ENCODE data around the gene KRTAP27-1. TPM values are rescaled to one million over a fixed set of nuclear protein-coding genes. Genes with fewer than 3 reads are reported as not detected.

The KRTAP27-1 gene, protein sequence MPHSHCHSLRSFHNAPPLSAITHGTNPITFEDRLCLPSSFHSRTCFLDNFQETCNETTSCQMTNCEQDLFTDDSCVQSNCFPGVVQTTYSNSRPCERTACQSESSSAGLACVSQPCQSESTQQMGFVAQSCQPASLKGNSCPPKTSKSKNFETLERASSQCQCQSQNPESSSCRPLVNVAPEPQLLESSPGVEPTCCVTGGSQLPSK
- total RNA-seq, result not detected
- long read RNA-seq, result 0 reads

DNA sequence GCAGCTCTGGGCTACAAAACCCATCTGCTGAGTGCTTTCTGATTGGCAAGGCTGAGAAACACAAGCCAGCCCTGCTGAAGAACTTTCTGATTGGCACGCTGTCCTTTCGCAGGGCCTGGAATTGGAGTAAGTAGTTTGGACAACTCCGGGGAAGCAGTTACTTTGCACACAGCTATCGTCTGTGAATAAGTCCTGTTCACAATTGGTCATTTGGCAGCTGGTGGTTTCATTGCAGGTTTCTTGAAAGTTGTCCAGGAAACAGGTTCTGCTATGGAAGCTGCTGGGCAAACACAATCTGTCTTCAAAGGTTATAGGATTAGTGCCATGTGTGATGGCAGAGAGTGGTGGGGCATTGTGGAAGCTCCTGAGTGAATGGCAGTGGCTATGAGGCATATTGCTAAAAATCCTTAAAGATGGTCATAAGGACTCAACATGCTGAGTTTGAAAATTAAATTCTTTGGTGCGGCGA, at the start of gene KRTAP27-1:
Gene KRTAP27-1, minus strand, starts transcription at position 419 of the 469 bp plus-strand sequence. Its CDS starts 26 bp downstream, at position 393.
- ATAC-seq, result no peak
- Histone ChIP-seq H3K36me3 (no peaks in the 10 kb centered on the region), H3K27me3 (no peaks in the 10 kb centered on the region), H3K4me1 (no peaks in the 10 kb centered on the region), H3K27ac (no peak within 1 kb of the TSS), H3K4me3 (no peak within 1 kb of the TSS), H3K9me3 (no peaks in the 10 kb centered on the region)
- WGBS (ENCODE audit: insufficient coverage, low coverage, low lambda C conversion rate, missing lambda C conversion rate), result 44% methylated on average over 5 of the region's 6 CpGs
- no peak for DNase-seq
- intact Hi-C loops (cut with DNase I), result no loop called here
- no peak for TF ChIP-seq POLR2A (IDR thresholded peaks at IDR 0.05)
- TF ChIP-seq, protein P1, sequence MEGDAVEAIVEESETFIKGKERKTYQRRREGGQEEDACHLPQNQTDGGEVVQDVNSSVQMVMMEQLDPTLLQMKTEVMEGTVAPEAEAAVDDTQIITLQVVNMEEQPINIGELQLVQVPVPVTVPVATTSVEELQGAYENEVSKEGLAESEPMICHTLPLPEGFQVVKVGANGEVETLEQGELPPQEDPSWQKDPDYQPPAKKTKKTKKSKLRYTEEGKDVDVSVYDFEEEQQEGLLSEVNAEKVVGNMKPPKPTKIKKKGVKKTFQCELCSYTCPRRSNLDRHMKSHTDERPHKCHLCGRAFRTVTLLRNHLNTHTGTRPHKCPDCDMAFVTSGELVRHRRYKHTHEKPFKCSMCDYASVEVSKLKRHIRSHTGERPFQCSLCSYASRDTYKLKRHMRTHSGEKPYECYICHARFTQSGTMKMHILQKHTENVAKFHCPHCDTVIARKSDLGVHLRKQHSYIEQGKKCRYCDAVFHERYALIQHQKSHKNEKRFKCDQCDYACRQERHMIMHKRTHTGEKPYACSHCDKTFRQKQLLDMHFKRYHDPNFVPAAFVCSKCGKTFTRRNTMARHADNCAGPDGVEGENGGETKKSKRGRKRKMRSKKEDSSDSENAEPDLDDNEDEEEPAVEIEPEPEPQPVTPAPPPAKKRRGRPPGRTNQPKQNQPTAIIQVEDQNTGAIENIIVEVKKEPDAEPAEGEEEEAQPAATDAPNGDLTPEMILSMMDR (IDR thresholded peaks at IDR 0.05), result no peak

DNA sequence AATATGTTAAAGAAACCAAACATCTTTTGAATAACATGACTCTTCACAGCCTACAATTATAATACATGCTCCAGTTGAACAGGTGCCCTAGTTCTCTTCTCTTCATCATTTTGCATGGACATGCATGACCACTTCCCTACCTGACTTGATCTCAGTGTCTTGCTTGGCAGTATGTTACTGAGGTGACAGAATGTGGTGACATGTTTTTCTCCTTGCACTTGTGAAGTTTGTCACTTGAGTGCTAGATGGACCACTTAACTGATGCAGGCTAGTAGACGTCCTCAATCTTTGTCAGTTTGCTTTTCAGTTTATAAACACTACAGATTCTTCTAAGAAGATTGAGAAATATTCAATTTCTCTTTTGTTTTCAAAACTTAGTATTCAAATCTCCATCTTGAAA, 44.7 kb upstream of the KRTAP27-1 start:
- DNase-seq, result no peak
- Histone ChIP-seq H3K27me3 (no peaks in the 10 kb centered on the region), H3K9me3 (no peaks in the 10 kb centered on the region), H3K36me3 (no peaks in the 10 kb centered on the region), H3K27ac (no peak overlapping the region), H3K4me3 (no peak overlapping the region), H3K4me1 (no peaks in the 10 kb centered on the region)
- TF ChIP-seq, protein P1 (IDR thresholded peaks at IDR 0.05), result no peak
- no peak for TF ChIP-seq POLR2A (IDR thresholded peaks at IDR 0.05)
- intact Hi-C loops (cut with DNase I), result no loop called here
- ATAC-seq, result no peak
- WGBS (ENCODE audit: insufficient coverage, low coverage, low lambda C conversion rate, missing lambda C conversion rate), result 9% methylated on average over 1 of the region's 1 CpG

DNA sequence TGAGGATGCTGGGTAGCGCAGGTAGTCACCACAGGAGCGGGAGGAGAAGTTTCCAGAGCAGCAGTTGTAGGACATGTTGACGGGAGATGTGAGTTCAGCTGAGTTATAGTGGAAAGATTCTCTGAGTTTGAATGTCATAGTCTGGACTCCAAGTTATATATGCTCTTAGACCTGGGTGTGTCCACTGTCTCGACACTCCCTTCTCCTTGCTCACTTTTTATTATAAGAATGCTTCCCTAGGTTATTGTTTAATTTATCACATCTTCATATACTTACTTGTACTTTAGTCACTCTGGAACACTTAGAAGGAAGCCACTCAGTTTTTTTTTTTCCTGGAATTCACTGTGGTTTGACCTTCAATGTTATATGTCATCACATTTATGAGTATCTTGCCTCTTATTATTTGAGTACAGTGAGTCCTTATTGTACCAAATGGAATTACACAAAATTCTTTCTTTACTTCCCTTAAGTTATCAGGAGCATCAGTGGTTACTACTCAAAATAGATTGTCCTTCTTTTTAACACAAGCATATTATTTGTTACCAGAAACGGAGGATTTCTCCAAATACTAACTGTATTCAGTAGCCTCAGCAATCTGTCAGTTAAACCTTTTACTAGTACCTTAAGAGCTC, 34.8 kb upstream of the KRTAP27-1 start, which contains the start of gene KRTAP13-2:
Gene KRTAP13-2, minus strand, starts transcription at position 133 of the 632 bp plus-strand sequence. Its CDS starts 58 bp downstream, at position 75.
- Histone ChIP-seq H3K27ac (no peak within 1 kb of the TSS), H3K9me3 (no peaks in the 10 kb centered on the region), H3K4me1 (no peaks in the 10 kb centered on the region), H3K4me3 (no peak within 1 kb of the TSS), H3K27me3 (no peaks in the 10 kb centered on the region), H3K36me3 (no peaks in the 10 kb centered on the region)
- no peak for TF ChIP-seq POLR2A (IDR thresholded peaks at IDR 0.05)
- TF ChIP-seq, protein P1 (IDR thresholded peaks at IDR 0.05), result no peak
- WGBS (ENCODE audit: insufficient coverage, low coverage, low lambda C conversion rate, missing lambda C conversion rate), result 61% methylated on average over 5 of the region's 5 CpGs
- DNase-seq (no peak), ATAC-seq (no peak)
- intact Hi-C loops (cut with DNase I), result no loop called here

DNA sequence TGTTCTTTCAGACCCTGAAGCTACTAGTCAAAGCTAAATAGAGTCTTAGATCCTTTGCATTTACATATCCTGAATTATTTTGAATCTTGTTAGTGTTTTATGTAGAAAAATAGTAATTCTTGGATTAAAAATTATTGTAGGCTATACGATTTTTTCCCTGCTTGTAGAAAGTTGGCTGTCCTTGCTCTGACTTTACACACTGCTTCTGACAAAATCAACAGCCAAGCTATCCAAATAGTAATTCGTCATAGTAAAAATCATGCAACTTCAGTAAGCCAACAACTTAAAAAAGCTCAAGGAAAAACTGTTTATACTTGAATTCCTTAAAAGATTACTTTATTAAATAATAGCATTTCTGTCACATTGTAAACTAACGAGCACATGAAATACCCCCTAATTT, 18.4 kb upstream of the KRTAP27-1 start:
- no peak for ATAC-seq
- DNase-seq, result no peak
- Histone ChIP-seq H3K36me3 (no peaks in the 10 kb centered on the region), H3K27me3 (no peaks in the 10 kb centered on the region), H3K4me3 (no peak overlapping the region), H3K9me3 (no peaks in the 10 kb centered on the region), H3K4me1 (no peaks in the 10 kb centered on the region), H3K27ac (no peak overlapping the region)
- intact Hi-C loops (cut with DNase I), result no loop called here
- TF ChIP-seq, protein P1 (IDR thresholded peaks at IDR 0.05), result no peak
- no peak for TF ChIP-seq POLR2A (IDR thresholded peaks at IDR 0.05)
- WGBS (ENCODE audit: insufficient coverage, low coverage, low lambda C conversion rate, missing lambda C conversion rate), result 16% methylated on average over 3 of the region's 3 CpGs
